ENCODE measurements around the gene ZNF584.
A peak's percentile ranks its signal among the peaks of the same experiment; 100 is the strongest.

Gene ZNF584

GRCh38 chr19:58396691-58397532, 11.5 kb upstream of the ZNF584 start:
- ChIA-PET CTCF (no interaction called here), POLR2A (interaction anchor here (1.6 kb wide), 1 partner anchor 11 kb away, joined by 4 read pairs; the partner anchor contains the start of gene ZNF584)
- Histone ChIP-seq H3K27ac (ENCODE audit: extremely low read depth, low read depth, low read length) (no peak overlapping the region), H3K36me3 (ENCODE audit: control insufficient read depth in 2 of 2, insufficient read depth in 1 of 2, low read length in 2 of 2) (peaks cover 27 to 42% of the 10 kb centered on the region in 2 experiments), H3K4me3 (ENCODE audit: low read depth, low read length) (no peak overlapping the region), H3K9me3 (ENCODE audit: control insufficient read depth, insufficient read depth, low read depth, low read length) (no peaks in the 10 kb centered on the region), H3K4me1 (ENCODE audit: control insufficient read depth, insufficient read depth, low read length) (peaks cover 3% of the 10 kb centered on the region; the same call in 1 of the 2 replicates)
- TF ChIP-seq PRDM4 (tag by site-specific recombination; IDR thresholded peaks at IDR 0.05): no peak
- peak; percentile 38 for TF ChIP-seq GLIS2 (tag by site-specific recombination; IDR thresholded peaks at IDR 0.05)
- TF ChIP-seq ZIC2 (tag by site-specific recombination; IDR thresholded peaks at IDR 0.05): peak; percentile 56
- TF ChIP-seq ZNF521 (tag by site-specific recombination; IDR thresholded peaks at IDR 0.05): no peak
- no peak for TF ChIP-seq ZBTB17 (tag by site-specific recombination; IDR thresholded peaks at IDR 0.05)
- TF ChIP-seq ZFP37 (tag by site-specific recombination; IDR thresholded peaks at IDR 0.05): no peak
- no peak for TF ChIP-seq ZNF692 (tag by site-specific recombination; IDR thresholded peaks at IDR 0.05)
- no peak for TF ChIP-seq TRIM28 (IDR thresholded peaks at IDR 0.05; ENCODE audit: borderline replicate concordance, low read length)
- no peak for TF ChIP-seq ZNF561 (tag by site-specific recombination; IDR thresholded peaks at IDR 0.05; ENCODE audit: borderline replicate concordance)
- TF ChIP-seq ZNF777 (tag by site-specific recombination; IDR thresholded peaks at IDR 0.05; ENCODE audit: borderline replicate concordance): no peak
- TF ChIP-seq GLIS1 (tag by site-specific recombination; IDR thresholded peaks at IDR 0.05): peak; percentile 90
- TF ChIP-seq BCL11B (tag by site-specific recombination; IDR thresholded peaks at IDR 0.05; ENCODE audit: low read depth): 0 out of 2 replicates have a peak, but pooled peaks have one; percentile 16

- H3K9me3 ChIP-seq (ENCODE audit: control insufficient read depth, insufficient read depth, low read depth, low read length): no peaks in the 10 kb centered on the region
- H3K4me1 ChIP-seq (ENCODE audit: control insufficient read depth, insufficient read depth, low read length): peaks cover 3% of the 10 kb centered on the region; the same call in 1 of the 2 replicates
- no peak overlapping the region for H3K4me3 ChIP-seq (ENCODE audit: low read depth, low read length)
- H3K36me3 ChIP-seq (ENCODE audit: control insufficient read depth in 2 of 2, insufficient read depth in 1 of 2, low read length in 2 of 2): peaks cover 20 to 36% of the 10 kb centered on the region in 2 experiments
- ChIA-PET CTCF (interaction anchor here (1.0 kb wide), 1 partner anchor 9 kb away, joined by 4 read pairs; no protein-coding TSS in a partner anchor), POLR2A (interaction anchor here (1.6 kb wide), 1 partner anchor 11 kb away, joined by 4 read pairs; the partner anchor contains the start of gene ZNF584)
- H3K27ac ChIP-seq (ENCODE audit: extremely low read depth, low read depth, low read length): no peak overlapping the region
- no peak for TF ChIP-seq TRIM28 (IDR thresholded peaks at IDR 0.05; ENCODE audit: borderline replicate concordance, low read length)
- no peak for TF ChIP-seq ZNF19 (tag by site-specific recombination; IDR thresholded peaks at IDR 0.05; ENCODE audit: low read depth)
- TF ChIP-seq GLIS1 (tag by site-specific recombination; IDR thresholded peaks at IDR 0.05): peak; percentile 11; the same call in 1 of the 2 replicates
- TF ChIP-seq GLI4 (tag by site-specific recombination; IDR thresholded peaks at IDR 0.05): no peak
- TF ChIP-seq SP2 (tag by site-specific recombination; IDR thresholded peaks at IDR 0.05): peak; percentile 57
- TF ChIP-seq EGR2 (tag by site-specific recombination; IDR thresholded peaks at IDR 0.05; ENCODE audit: low read depth): no peak
- no peak for TF ChIP-seq ZNF449 (tag by site-specific recombination; IDR thresholded peaks at IDR 0.05)
- TF ChIP-seq ZNF18 (tag by site-specific recombination; IDR thresholded peaks at IDR 0.05): no peak
- TF ChIP-seq RBAK (tag by site-specific recombination; IDR thresholded peaks at IDR 0.05): no peak
- TF ChIP-seq ZNF132 (tag by site-specific recombination; IDR thresholded peaks at IDR 0.05; ENCODE audit: borderline replicate concordance): no peak
- TF ChIP-seq ZNF341 (tag by site-specific recombination; IDR thresholded peaks at IDR 0.05; ENCODE audit: low read depth): peak; percentile 93
- TF ChIP-seq ZNF791 (tag by site-specific recombination; IDR thresholded peaks at IDR 0.05): no peak
- no peak for TF ChIP-seq ZIC2 (tag by site-specific recombination; IDR thresholded peaks at IDR 0.05)
- no peak for TF ChIP-seq CTCF (tag by site-specific recombination; IDR thresholded peaks at IDR 0.05)
Measured at GRCh38 chr19:58397533-58398037, 10.9 kb upstream of the ZNF584 start.
